ENCODE measurements around the gene EIF5B. TPM values are rescaled to one million over a fixed set of nuclear protein-coding genes. Genes with fewer than 3 reads are reported as not detected.

The EIF5B gene
- total RNA-seq, 2 experiments from 2014 or later = 40.3 to 40.9 TPM

GRCh38 chr2:99403524-99403923 is 66.3 kb downstream of the EIF5B start:
- no peak overlapping the region for H3K4me3 Mint-ChIP-seq
- H3K9me3 Mint-ChIP-seq = no peaks in the 10 kb centered on the region
- peak; percentile 59 for ATAC-seq (ENCODE audit: low read depth)
- H3K27me3 Mint-ChIP-seq = no peaks in the 10 kb centered on the region
- POLR2A ChIA-PET = no interaction called here
- peaks cover 28% of the 10 kb centered on the region for H3K36me3 Mint-ChIP-seq
- DNase-seq = no peak
- peaks cover 4% of the 10 kb centered on the region for H3K4me1 Mint-ChIP-seq
- peak overlapping the region; percentile 14 for H3K27ac Mint-ChIP-seq

- no peak for ATAC-seq (ENCODE audit: low read depth)
- H3K9me3 Mint-ChIP-seq = no peaks in the 10 kb centered on the region
- H3K4me1 Mint-ChIP-seq = peaks cover 4% of the 10 kb centered on the region
- peaks cover 23% of the 10 kb centered on the region for H3K36me3 Mint-ChIP-seq
- H3K27me3 Mint-ChIP-seq = no peaks in the 10 kb centered on the region
- POLR2A ChIA-PET = no interaction called here
- DNase-seq = no peak
- H3K27ac Mint-ChIP-seq = no peak overlapping the region
- H3K4me3 Mint-ChIP-seq = no peak overlapping the region
Observed at GRCh38 chr2:99404039-99404796, 67.0 kb downstream of the EIF5B start.

- H3K9me3 Mint-ChIP-seq = no peaks in the 10 kb centered on the region
- POLR2A ChIA-PET = no interaction called here
- H3K4me1 Mint-ChIP-seq = peaks cover 4% of the 10 kb centered on the region
- no peaks in the 10 kb centered on the region for H3K27me3 Mint-ChIP-seq
- ATAC-seq (ENCODE audit: low read depth) = no peak
- H3K27ac Mint-ChIP-seq = no peak overlapping the region
- H3K4me3 Mint-ChIP-seq = no peak overlapping the region
- H3K36me3 Mint-ChIP-seq = peaks cover 21% of the 10 kb centered on the region
- DNase-seq = no peak
Observed at GRCh38 chr2:99404797-99405669, 67.8 kb downstream of the EIF5B start.

GRCh38 chr2:99406137-99406536 is 68.9 kb downstream of the EIF5B start:
- Mint-ChIP-seq H3K27ac (no peak overlapping the region), H3K4me1 (peaks cover 4% of the 10 kb centered on the region), H3K27me3 (no peaks in the 10 kb centered on the region), H3K36me3 (peaks cover 22% of the 10 kb centered on the region), H3K4me3 (no peak overlapping the region), H3K9me3 (no peaks in the 10 kb centered on the region)
- POLR2A ChIA-PET = no interaction called here
- DNase-seq (no peak), ATAC-seq (ENCODE audit: low read depth) (no peak)

GRCh38 chr2:99410276-99410675 is 73.1 kb downstream of the EIF5B start:
- ATAC-seq (ENCODE audit: low read depth) = no peak

GRCh38 chr2:99414566-99414965 is 77.4 kb downstream of the EIF5B start:
- H3K9me3 Mint-ChIP-seq = no peaks in the 10 kb centered on the region
- H3K4me1 Mint-ChIP-seq = no peaks in the 10 kb centered on the region
- ATAC-seq (ENCODE audit: low read depth) (no peak), DNase-seq (no peak)
- H3K27me3 Mint-ChIP-seq = no peaks in the 10 kb centered on the region
- POLR2A ChIA-PET = no interaction called here
- H3K4me3 Mint-ChIP-seq = no peak overlapping the region
- no peak overlapping the region for H3K27ac Mint-ChIP-seq
- peaks cover 22% of the 10 kb centered on the region for H3K36me3 Mint-ChIP-seq

More at GRCh38 chr2:99410276-99410675, 73.1 kb downstream of the EIF5B start:
- no peak overlapping the region for H3K4me3 Mint-ChIP-seq
- DNase-seq = no peak
- POLR2A ChIA-PET = no interaction called here
- peaks cover 21% of the 10 kb centered on the region for H3K36me3 Mint-ChIP-seq
- no peaks in the 10 kb centered on the region for H3K27me3 Mint-ChIP-seq
- H3K4me1 Mint-ChIP-seq = no peaks in the 10 kb centered on the region
- peak overlapping the region; percentile 16 for H3K27ac Mint-ChIP-seq
- no peaks in the 10 kb centered on the region for H3K9me3 Mint-ChIP-seq

- Mint-ChIP-seq H3K27me3 (no peaks in the 10 kb centered on the region), H3K4me1 (no peaks in the 10 kb centered on the region), H3K27ac (no peak overlapping the region), H3K36me3 (peaks cover 21% of the 10 kb centered on the region), H3K4me3 (no peak overlapping the region), H3K9me3 (no peaks in the 10 kb centered on the region)
- POLR2A ChIA-PET = no interaction called here
- DNase-seq = no peak
- ATAC-seq (ENCODE audit: low read depth) = no peak
Observed at GRCh38 chr2:99417396-99417795, 80.2 kb downstream of the EIF5B start.

GRCh38 chr2:99420031-99420430 is 82.8 kb downstream of the EIF5B start:
- no peak for ATAC-seq (ENCODE audit: low read depth)
- no peak overlapping the region for H3K27ac Mint-ChIP-seq
- no peaks in the 10 kb centered on the region for H3K27me3 Mint-ChIP-seq
- POLR2A ChIA-PET = no interaction called here
- H3K9me3 Mint-ChIP-seq = no peaks in the 10 kb centered on the region
- no peak overlapping the region for H3K4me3 Mint-ChIP-seq
- peaks cover 21% of the 10 kb centered on the region for H3K36me3 Mint-ChIP-seq
- H3K4me1 Mint-ChIP-seq = peaks cover 2% of the 10 kb centered on the region
- no peak for DNase-seq

GRCh38 chr2:99420751-99421299 is 83.6 kb downstream of the EIF5B start:
- Mint-ChIP-seq H3K4me1 (peaks cover 2% of the 10 kb centered on the region), H3K4me3 (no peak overlapping the region), H3K36me3 (peaks cover 21% of the 10 kb centered on the region), H3K27me3 (no peaks in the 10 kb centered on the region), H3K9me3 (no peaks in the 10 kb centered on the region), H3K27ac (no peak overlapping the region)
- ATAC-seq (ENCODE audit: low read depth) (no peak), DNase-seq (no peak)
- POLR2A ChIA-PET = no interaction called here

- Mint-ChIP-seq H3K27ac (no peak overlapping the region), H3K9me3 (no peaks in the 10 kb centered on the region), H3K27me3 (no peaks in the 10 kb centered on the region), H3K4me1 (peaks cover 2% of the 10 kb centered on the region), H3K36me3 (peaks cover 21% of the 10 kb centered on the region), H3K4me3 (no peak overlapping the region)
- POLR2A ChIA-PET = no interaction called here
- ATAC-seq (ENCODE audit: low read depth) (no peak), DNase-seq (no peak)
Observed at GRCh38 chr2:99421469-99421868, 84.3 kb downstream of the EIF5B start.

GRCh38 chr2:99422599-99422998 is 85.4 kb downstream of the EIF5B start:
- Mint-ChIP-seq H3K4me1 (peaks cover 2% of the 10 kb centered on the region), H3K36me3 (peaks cover 17% of the 10 kb centered on the region), H3K4me3 (no peak overlapping the region), H3K9me3 (no peaks in the 10 kb centered on the region), H3K27ac (no peak overlapping the region), H3K27me3 (no peaks in the 10 kb centered on the region)
- DNase-seq = no peak
- POLR2A ChIA-PET = no interaction called here
- ATAC-seq (ENCODE audit: low read depth) = no peak

- POLR2A ChIA-PET = no interaction called here
- DNase-seq (no peak), ATAC-seq (ENCODE audit: low read depth) (no peak)
- Mint-ChIP-seq H3K4me1 (peaks cover 2% of the 10 kb centered on the region), H3K36me3 (peaks cover 17% of the 10 kb centered on the region), H3K9me3 (no peaks in the 10 kb centered on the region), H3K27ac (no peak overlapping the region), H3K27me3 (no peaks in the 10 kb centered on the region), H3K4me3 (no peak overlapping the region)
Observed at GRCh38 chr2:99424371-99424770, 87.2 kb downstream of the EIF5B start.

- Mint-ChIP-seq H3K27me3 (no peaks in the 10 kb centered on the region), H3K36me3 (peaks cover 16% of the 10 kb centered on the region), H3K4me1 (peaks cover 2% of the 10 kb centered on the region), H3K27ac (no peak overlapping the region), H3K4me3 (no peak overlapping the region), H3K9me3 (no peaks in the 10 kb centered on the region)
- DNase-seq (no peak), ATAC-seq (ENCODE audit: low read depth) (no peak)
- POLR2A ChIA-PET = no interaction called here
Observed at GRCh38 chr2:99425022-99425421, 87.8 kb downstream of the EIF5B start.
